Stomach (tissue), 4 donors: Measurements from ENCODE around the gene ST7L.

Experiments used
- CTCF ChIP-seq, 7 experiments: fragments of 450-650 bp in 4 of 7; fragments of 200-600 bp in 3 of 7; sonication (generic) in 3 of 7; IDR thresholded peaks; one replicate each; pipeline ENCODE4 v1.5.1; 2016 to 2019; ENCODE audit warnings: antibody characterized with exemption in 7 of 7, control low read depth in 2 of 7, mild to moderate bottlenecking in 1 of 7
- EP300 ChIP-seq: sonication (generic); formaldehyde crosslinking; IDR thresholded peaks from one replicate; pipeline ENCODE4 v1.6.1; 2017; ENCODE audit warnings: antibody characterized with exemption
- POLR2A ChIP-seq, 4 donors: fragments of 450-650 bp; IDR thresholded peaks; one replicate each; pipeline ENCODE4 v1.6.1; 2016; ENCODE audit warnings: antibody characterized with exemption in 4 of 4, control low read depth in 2 of 4, mild to moderate bottlenecking in 1 of 4, moderate library complexity in 1 of 4
- POLR2AphosphoS5 ChIP-seq, 3 donors: sonication (generic); formaldehyde crosslinking; IDR thresholded peaks; one replicate each; pipeline ENCODE4 v1.6.1; 2016; ENCODE audit warnings: antibody characterized with exemption in 3 of 3

DNA sequence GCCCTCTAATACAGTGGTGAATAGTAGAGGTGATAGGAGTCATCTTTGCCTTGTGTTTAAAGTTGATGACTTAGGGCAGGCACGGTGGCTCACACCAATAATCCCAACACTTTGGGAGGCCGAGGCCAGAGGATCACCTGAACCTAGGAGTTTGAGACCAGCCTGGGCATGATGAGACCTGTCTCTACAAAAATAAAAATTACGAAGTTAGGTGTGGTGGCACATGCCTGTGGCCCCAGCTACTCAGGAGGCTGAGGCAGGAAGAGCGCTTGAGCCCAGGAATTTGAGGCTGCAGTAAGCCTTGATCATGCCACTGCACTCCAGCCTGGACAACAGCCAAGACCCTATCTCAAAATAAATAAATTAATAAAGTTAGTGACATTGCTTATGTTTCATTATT lies 27.3 kb upstream of the ST7L start:
- no peak for TF ChIP-seq CTCF (IDR thresholded peaks at IDR 0.05)
- TF ChIP-seq POLR2AphosphoS5 (IDR thresholded peaks at IDR 0.05) = no peak
- TF ChIP-seq EP300 = no peak
- no peak for TF ChIP-seq POLR2A (IDR thresholded peaks at IDR 0.05)
